ENCODE data around the gene INHBA. TPM values are rescaled to one million over a fixed set of nuclear protein-coding genes. Genes with fewer than 3 reads are reported as not detected.

INHBA gene
- total RNA-seq, 2 experiments from 2014 or later: not detected

- ChIA-PET CTCF (ENCODE audit: unreplicated experiment) (no interaction called here), POLR2A (no interaction called here)
- Histone ChIP-seq H3K9me2 (ENCODE audit: insufficient read depth, low read length) (no peaks in the 10 kb centered on the region), H3K4me1 (ENCODE audit: insufficient read depth, low read length, poor library complexity, severe bottlenecking) (no peaks in the 10 kb centered on the region), H3K9me3 (ENCODE audit: low read length) (no peaks in the 10 kb centered on the region), H3K4me3 (ENCODE audit: low read depth, low read length, poor library complexity, severe bottlenecking) (no peak overlapping the region), H3K79me2 (ENCODE audit: insufficient read depth, low read depth, low read length) (no peaks in the 10 kb centered on the region), H4K20me1 (ENCODE audit: insufficient read depth, low read length) (no peaks in the 10 kb centered on the region), H2AFZ (ENCODE audit: low read length) (no peak overlapping the region), H3K4me2 (ENCODE audit: low read length) (no peak overlapping the region), H3K27ac (ENCODE audit: low read depth, low read length, poor library complexity, severe bottlenecking) (no peak overlapping the region), H3K36me3 (ENCODE audit: insufficient read depth, low read length) (no peaks in the 10 kb centered on the region)
- DNase-seq (ENCODE audit: low spot score): no peak
- no peak for TF ChIP-seq EZH2phosphoT487 (IDR thresholded peaks at IDR 0.05; ENCODE audit: borderline replicate concordance, low read depth, low read length)
- TF ChIP-seq, protein P1, sequence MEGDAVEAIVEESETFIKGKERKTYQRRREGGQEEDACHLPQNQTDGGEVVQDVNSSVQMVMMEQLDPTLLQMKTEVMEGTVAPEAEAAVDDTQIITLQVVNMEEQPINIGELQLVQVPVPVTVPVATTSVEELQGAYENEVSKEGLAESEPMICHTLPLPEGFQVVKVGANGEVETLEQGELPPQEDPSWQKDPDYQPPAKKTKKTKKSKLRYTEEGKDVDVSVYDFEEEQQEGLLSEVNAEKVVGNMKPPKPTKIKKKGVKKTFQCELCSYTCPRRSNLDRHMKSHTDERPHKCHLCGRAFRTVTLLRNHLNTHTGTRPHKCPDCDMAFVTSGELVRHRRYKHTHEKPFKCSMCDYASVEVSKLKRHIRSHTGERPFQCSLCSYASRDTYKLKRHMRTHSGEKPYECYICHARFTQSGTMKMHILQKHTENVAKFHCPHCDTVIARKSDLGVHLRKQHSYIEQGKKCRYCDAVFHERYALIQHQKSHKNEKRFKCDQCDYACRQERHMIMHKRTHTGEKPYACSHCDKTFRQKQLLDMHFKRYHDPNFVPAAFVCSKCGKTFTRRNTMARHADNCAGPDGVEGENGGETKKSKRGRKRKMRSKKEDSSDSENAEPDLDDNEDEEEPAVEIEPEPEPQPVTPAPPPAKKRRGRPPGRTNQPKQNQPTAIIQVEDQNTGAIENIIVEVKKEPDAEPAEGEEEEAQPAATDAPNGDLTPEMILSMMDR (conservative IDR thresholded peaks at IDR 0.05; ENCODE audit: low read length): no peak
- intact Hi-C loops (cut with micrococcal nuclease; ENCODE audit: unreplicated experiment): no loop called here
- BruUV-seq (replicated peaks): no TSS peak
Measured at GRCh38 chr7:41716691-41717090, 13.8 kb upstream of the INHBA start.

DNA sequence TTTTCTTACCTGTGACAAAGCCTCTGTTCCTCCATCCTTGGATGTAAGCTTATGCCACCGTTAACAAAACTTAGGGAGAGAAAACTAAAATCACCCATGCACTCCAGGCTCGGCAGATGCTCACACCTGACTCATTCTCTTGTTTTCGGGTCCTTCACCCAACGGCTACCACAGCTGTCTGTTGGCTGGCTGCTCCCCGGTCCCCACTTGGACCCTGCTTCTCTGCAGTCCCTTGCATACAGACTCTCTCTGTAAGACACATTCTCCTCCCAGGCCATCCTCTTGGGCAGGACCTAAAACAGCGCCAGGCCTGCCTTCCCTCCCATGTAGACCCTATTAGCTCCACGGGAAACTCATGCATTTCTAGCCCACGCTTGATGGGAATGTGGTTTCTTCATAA, 12.1 kb upstream of the INHBA start:
- ChIA-PET POLR2A (no interaction called here), CTCF (ENCODE audit: unreplicated experiment) (no interaction called here)
- TF ChIP-seq, protein P1 (conservative IDR thresholded peaks at IDR 0.05; ENCODE audit: low read length): no peak
- no peak for TF ChIP-seq EZH2phosphoT487 (IDR thresholded peaks at IDR 0.05; ENCODE audit: borderline replicate concordance, low read depth, low read length)
- DNase-seq (ENCODE audit: low spot score): no peak
- H3K9me3 ChIP-seq (ENCODE audit: low read length): no peaks in the 10 kb centered on the region
- no peak overlapping the region for H2AFZ ChIP-seq (ENCODE audit: low read length)
- no peaks in the 10 kb centered on the region for H3K36me3 ChIP-seq (ENCODE audit: insufficient read depth, low read length)
- H3K9me2 ChIP-seq (ENCODE audit: insufficient read depth, low read length): no peaks in the 10 kb centered on the region
- intact Hi-C loops (cut with micrococcal nuclease; ENCODE audit: unreplicated experiment): no loop called here
- no peaks in the 10 kb centered on the region for H4K20me1 ChIP-seq (ENCODE audit: insufficient read depth, low read length)
- no peak overlapping the region for H3K4me3 ChIP-seq (ENCODE audit: low read depth, low read length, poor library complexity, severe bottlenecking)
- no peak overlapping the region for H3K4me2 ChIP-seq (ENCODE audit: low read length)
- H3K27ac ChIP-seq (ENCODE audit: low read depth, low read length, poor library complexity, severe bottlenecking): no peak overlapping the region
- no peaks in the 10 kb centered on the region for H3K79me2 ChIP-seq (ENCODE audit: insufficient read depth, low read depth, low read length)
- H3K4me1 ChIP-seq (ENCODE audit: insufficient read depth, low read length, poor library complexity, severe bottlenecking): no peaks in the 10 kb centered on the region
- no TSS peak for BruUV-seq (replicated peaks)

- Histone ChIP-seq H3K79me2 (ENCODE audit: insufficient read depth, low read depth, low read length) (no peaks in the 10 kb centered on the region), H2AFZ (ENCODE audit: low read length) (no peak overlapping the region), H3K4me3 (ENCODE audit: low read depth, low read length, poor library complexity, severe bottlenecking) (no peak overlapping the region), H3K9me2 (ENCODE audit: insufficient read depth, low read length) (no peaks in the 10 kb centered on the region), H4K20me1 (ENCODE audit: insufficient read depth, low read length) (no peaks in the 10 kb centered on the region), H3K36me3 (ENCODE audit: insufficient read depth, low read length) (no peaks in the 10 kb centered on the region), H3K9me3 (ENCODE audit: low read length) (no peaks in the 10 kb centered on the region), H3K4me1 (ENCODE audit: insufficient read depth, low read length, poor library complexity, severe bottlenecking) (no peaks in the 10 kb centered on the region), H3K4me2 (ENCODE audit: low read length) (no peak overlapping the region), H3K27ac (ENCODE audit: low read depth, low read length, poor library complexity, severe bottlenecking) (no peak overlapping the region)
- ChIA-PET POLR2A (interaction anchor here (0.6 kb wide), 2 partner anchors 238 to 268 kb away, joined by 3 read pairs; no protein-coding TSS in a partner anchor), CTCF (ENCODE audit: unreplicated experiment) (no interaction called here)
- no TSS peak for BruUV-seq (replicated peaks)
- intact Hi-C loops (cut with micrococcal nuclease; ENCODE audit: unreplicated experiment): no loop called here
- DNase-seq (ENCODE audit: low spot score): peak; percentile 12
- TF ChIP-seq, protein P1 (conservative IDR thresholded peaks at IDR 0.05; ENCODE audit: low read length): peak; percentile 69
- no peak for TF ChIP-seq EZH2phosphoT487 (IDR thresholded peaks at IDR 0.05; ENCODE audit: borderline replicate concordance, low read depth, low read length)
Measured at GRCh38 chr7:41711283-41712064, 8.6 kb upstream of the INHBA start.
